ENCODE data around the gene R3HCC1L.

The R3HCC1L gene

GRCh38 chr10:98096731-98097130 is 37.7 kb upstream of the R3HCC1L start:
- CTCF ChIA-PET, result no interaction called here
- DNase-seq, result no peak

GRCh38 chr10:98097175-98097574 is 37.3 kb upstream of the R3HCC1L start:
- DNase-seq, result no peak
- ChIA-PET POLR2A (no interaction called here), CTCF (no interaction called here)
- 64% methylated on average over 6 of the region's 8 CpGs for WGBS (ENCODE audit: insufficient coverage)
- Histone ChIP-seq H3K27ac (ENCODE audit: insufficient read depth in 1 of 2, low read depth in 1 of 2, low read length in 2 of 2, poor library complexity in 1 of 2, severe bottlenecking in 2 of 2) (no peak overlapping the region), H3K4me3 (ENCODE audit: control insufficient read depth in 1 of 7, extremely low read depth in 1 of 7, insufficient read depth in 4 of 7, low read depth in 2 of 7, low read length in 6 of 7) (no peak overlapping the region), H3K9me3 (ENCODE audit: control extremely low read depth in 1 of 5, control insufficient read depth in 4 of 5, insufficient read depth in 2 of 5, low read depth in 1 of 5, low read length in 4 of 5) (no peaks in the 10 kb centered on the region), H3K36me3 (ENCODE audit: control insufficient read depth in 4 of 4, insufficient read depth in 4 of 4, low read length in 3 of 4) (no peaks in the 10 kb centered on the region), H3K4me1 (ENCODE audit: control extremely low read depth in 1 of 4, control insufficient read depth in 4 of 4, insufficient read depth in 4 of 4, low read length in 3 of 4) (no peaks in the 10 kb centered on the region), H3K27me3 (replicated peaks in 2 of 5; ENCODE audit: control insufficient read depth in 4 of 5, insufficient read depth in 5 of 5, low read length in 4 of 5) (peaks cover 0 to 74% (median 15%) of the 10 kb centered on the region in 5 experiments)

More at GRCh38 chr10:98096731-98097130, 37.7 kb upstream of the R3HCC1L start:
- Histone ChIP-seq H3K4me1 (ENCODE audit: control extremely low read depth in 1 of 4, control insufficient read depth in 4 of 4, insufficient read depth in 4 of 4, low read length in 3 of 4) (no peaks in the 10 kb centered on the region), H3K27ac (ENCODE audit: insufficient read depth in 1 of 2, low read depth in 1 of 2, low read length in 2 of 2, poor library complexity in 1 of 2, severe bottlenecking in 2 of 2) (no peak overlapping the region), H3K27me3 (replicated peaks in 2 of 5; ENCODE audit: control insufficient read depth in 4 of 5, insufficient read depth in 5 of 5, low read length in 4 of 5) (peaks cover 0 to 77% (median 15%) of the 10 kb centered on the region in 5 experiments), H3K4me3 (ENCODE audit: control insufficient read depth in 1 of 7, extremely low read depth in 1 of 7, insufficient read depth in 4 of 7, low read depth in 2 of 7, low read length in 6 of 7) (no peak overlapping the region), H3K9me3 (ENCODE audit: control extremely low read depth in 1 of 5, control insufficient read depth in 4 of 5, insufficient read depth in 2 of 5, low read depth in 1 of 5, low read length in 4 of 5) (no peaks in the 10 kb centered on the region), H3K36me3 (ENCODE audit: control insufficient read depth in 4 of 4, insufficient read depth in 4 of 4, low read length in 3 of 4) (no peaks in the 10 kb centered on the region)
- POLR2A ChIA-PET, result no interaction called here
- 76% methylated on average over 10 of the region's 10 CpGs for WGBS (ENCODE audit: insufficient coverage)

GRCh38 chr10:98097616-98098015 is 36.8 kb upstream of the R3HCC1L start:
- WGBS (ENCODE audit: insufficient coverage), result 52% methylated on average over 6 of the region's 6 CpGs
- H3K9me3 ChIP-seq (ENCODE audit: control extremely low read depth in 1 of 5, control insufficient read depth in 4 of 5, insufficient read depth in 2 of 5, low read depth in 1 of 5, low read length in 4 of 5), result no peaks in the 10 kb centered on the region
- H3K36me3 ChIP-seq (ENCODE audit: control insufficient read depth in 4 of 4, insufficient read depth in 4 of 4, low read length in 3 of 4), result no peaks in the 10 kb centered on the region
- no peak overlapping the region for H3K27ac ChIP-seq (ENCODE audit: insufficient read depth in 1 of 2, low read depth in 1 of 2, low read length in 2 of 2, poor library complexity in 1 of 2, severe bottlenecking in 2 of 2)
- ChIA-PET CTCF (no interaction called here), POLR2A (no interaction called here)
- no peak overlapping the region for H3K4me3 ChIP-seq (ENCODE audit: control insufficient read depth in 1 of 7, extremely low read depth in 1 of 7, insufficient read depth in 4 of 7, low read depth in 2 of 7, low read length in 6 of 7)
- H3K27me3 ChIP-seq (replicated peaks in 2 of 5; ENCODE audit: control insufficient read depth in 4 of 5, insufficient read depth in 5 of 5, low read length in 4 of 5), result peaks cover 0 to 71% (median 15%) of the 10 kb centered on the region in 5 experiments
- H3K4me1 ChIP-seq (ENCODE audit: control extremely low read depth in 1 of 4, control insufficient read depth in 4 of 4, insufficient read depth in 4 of 4, low read length in 3 of 4), result no peaks in the 10 kb centered on the region
- DNase-seq, result no peak

- Histone ChIP-seq H3K27me3 (replicated peaks in 2 of 5; ENCODE audit: control insufficient read depth in 4 of 5, insufficient read depth in 5 of 5, low read length in 4 of 5) (peaks cover 4 to 65% (median 16%) of the 10 kb centered on the region in 5 experiments), H3K4me3 (ENCODE audit: control insufficient read depth in 1 of 7, extremely low read depth in 1 of 7, insufficient read depth in 4 of 7, low read depth in 2 of 7, low read length in 6 of 7) (no peak overlapping the region), H3K4me1 (ENCODE audit: control extremely low read depth in 1 of 4, control insufficient read depth in 4 of 4, insufficient read depth in 4 of 4, low read length in 3 of 4) (no peaks in the 10 kb centered on the region), H3K9me3 (ENCODE audit: control extremely low read depth in 1 of 5, control insufficient read depth in 4 of 5, insufficient read depth in 2 of 5, low read depth in 1 of 5, low read length in 4 of 5) (no peaks in the 10 kb centered on the region), H3K27ac (ENCODE audit: insufficient read depth in 1 of 2, low read depth in 1 of 2, low read length in 2 of 2, poor library complexity in 1 of 2, severe bottlenecking in 2 of 2) (no peak overlapping the region), H3K36me3 (ENCODE audit: control insufficient read depth in 4 of 4, insufficient read depth in 4 of 4, low read length in 3 of 4) (no peaks in the 10 kb centered on the region)
- WGBS (ENCODE audit: insufficient coverage), result 73% methylated on average over 6 of the region's 6 CpGs
- ChIA-PET CTCF (no interaction called here), POLR2A (no interaction called here)
- no peak for DNase-seq
These were observed 36.2 kb upstream of the R3HCC1L start for GRCh38 chr10:98098247-98098646.

GRCh38 chr10:98100476-98100875 is 34.0 kb upstream of the R3HCC1L start:
- Histone ChIP-seq H3K9me3 (ENCODE audit: control extremely low read depth in 1 of 5, control insufficient read depth in 4 of 5, insufficient read depth in 2 of 5, low read depth in 1 of 5, low read length in 4 of 5) (no peaks in the 10 kb centered on the region), H3K27me3 (replicated peaks in 2 of 5; ENCODE audit: control insufficient read depth in 4 of 5, insufficient read depth in 5 of 5, low read length in 4 of 5) (peaks cover 3 to 48% (median 7%) of the 10 kb centered on the region in 5 experiments), H3K36me3 (ENCODE audit: control insufficient read depth in 4 of 4, insufficient read depth in 4 of 4, low read length in 3 of 4) (no peaks in the 10 kb centered on the region), H3K27ac (ENCODE audit: insufficient read depth in 1 of 2, low read depth in 1 of 2, low read length in 2 of 2, poor library complexity in 1 of 2, severe bottlenecking in 2 of 2) (no peak overlapping the region), H3K4me1 (ENCODE audit: control extremely low read depth in 1 of 4, control insufficient read depth in 4 of 4, insufficient read depth in 4 of 4, low read length in 3 of 4) (no peaks in the 10 kb centered on the region), H3K4me3 (ENCODE audit: control insufficient read depth in 1 of 7, extremely low read depth in 1 of 7, insufficient read depth in 4 of 7, low read depth in 2 of 7, low read length in 6 of 7) (no peak overlapping the region)
- 70% methylated on average over 3 of the region's 3 CpGs for WGBS (ENCODE audit: insufficient coverage)
- CTCF ChIA-PET, result no interaction called here
- POLR2A ChIA-PET, result no interaction called here
- no peak for DNase-seq

GRCh38 chr10:98101366-98101765 is 33.1 kb upstream of the R3HCC1L start:
- DNase-seq, result no peak
- Histone ChIP-seq H3K9me3 (ENCODE audit: control extremely low read depth in 1 of 5, control insufficient read depth in 4 of 5, insufficient read depth in 2 of 5, low read depth in 1 of 5, low read length in 4 of 5) (peaks cover 0 to 3% (median 0%) of the 10 kb centered on the region in 5 experiments), H3K27me3 (replicated peaks in 2 of 5; ENCODE audit: control insufficient read depth in 4 of 5, insufficient read depth in 5 of 5, low read length in 4 of 5) (peaks cover 3 to 41% (median 8%) of the 10 kb centered on the region in 5 experiments), H3K4me1 (ENCODE audit: control extremely low read depth in 1 of 4, control insufficient read depth in 4 of 4, insufficient read depth in 4 of 4, low read length in 3 of 4) (no peaks in the 10 kb centered on the region), H3K36me3 (ENCODE audit: control insufficient read depth in 4 of 4, insufficient read depth in 4 of 4, low read length in 3 of 4) (no peaks in the 10 kb centered on the region), H3K4me3 (ENCODE audit: control insufficient read depth in 1 of 7, extremely low read depth in 1 of 7, insufficient read depth in 4 of 7, low read depth in 2 of 7, low read length in 6 of 7) (no peak overlapping the region), H3K27ac (ENCODE audit: insufficient read depth in 1 of 2, low read depth in 1 of 2, low read length in 2 of 2, poor library complexity in 1 of 2, severe bottlenecking in 2 of 2) (no peak overlapping the region)
- no CpG with 5 or more reads among the region's 2 CpGs for WGBS (ENCODE audit: insufficient coverage)
- POLR2A ChIA-PET, result no interaction called here
- CTCF ChIA-PET, result interaction anchor here (0.7 kb wide), 1 partner anchor 56 kb away, joined by 3 read pairs; no protein-coding TSS in a partner anchor

GRCh38 chr10:98104125-98104524 is 30.3 kb upstream of the R3HCC1L start:
- peaks cover 0 to 29% (median 13%) of the 10 kb centered on the region in 5 experiments for H3K27me3 ChIP-seq (replicated peaks in 2 of 5; ENCODE audit: control insufficient read depth in 4 of 5, insufficient read depth in 5 of 5, low read length in 4 of 5)
- H3K4me1 ChIP-seq (ENCODE audit: control extremely low read depth in 1 of 4, control insufficient read depth in 4 of 4, insufficient read depth in 4 of 4, low read length in 3 of 4), result no peaks in the 10 kb centered on the region
- peaks cover 0 to 3% (median 0%) of the 10 kb centered on the region in 5 experiments for H3K9me3 ChIP-seq (ENCODE audit: control extremely low read depth in 1 of 5, control insufficient read depth in 4 of 5, insufficient read depth in 2 of 5, low read depth in 1 of 5, low read length in 4 of 5)
- ChIA-PET CTCF (interaction anchor here (1.0 kb wide), 1 partner anchor 11 kb away, joined by 3 read pairs; no protein-coding TSS in a partner anchor), POLR2A (no interaction called here)
- no peaks in the 10 kb centered on the region for H3K36me3 ChIP-seq (ENCODE audit: control insufficient read depth in 4 of 4, insufficient read depth in 4 of 4, low read length in 3 of 4)
- no peak for DNase-seq
- WGBS (ENCODE audit: insufficient coverage), result 85% methylated on average over 3 of the region's 3 CpGs
- no peak overlapping the region for H3K4me3 ChIP-seq (ENCODE audit: control insufficient read depth in 1 of 7, extremely low read depth in 1 of 7, insufficient read depth in 4 of 7, low read depth in 2 of 7, low read length in 6 of 7)
- no peak overlapping the region for H3K27ac ChIP-seq (ENCODE audit: insufficient read depth in 1 of 2, low read depth in 1 of 2, low read length in 2 of 2, poor library complexity in 1 of 2, severe bottlenecking in 2 of 2)
